ENCODE data around the gene VILL. TPM values are rescaled to one million over a fixed set of nuclear protein-coding genes. Genes with fewer than 3 reads are reported as not detected.

Gene VILL
- total RNA-seq: 28.0 and 45.5 TPM in 2 replicates

GRCh38 chr3:37990527-37990926 is at the start of gene VILL:
Gene VILL (plus strand): TSS chr3:37990786. CDS start chr3:37993673, 2,887 bp downstream.

DNA sequence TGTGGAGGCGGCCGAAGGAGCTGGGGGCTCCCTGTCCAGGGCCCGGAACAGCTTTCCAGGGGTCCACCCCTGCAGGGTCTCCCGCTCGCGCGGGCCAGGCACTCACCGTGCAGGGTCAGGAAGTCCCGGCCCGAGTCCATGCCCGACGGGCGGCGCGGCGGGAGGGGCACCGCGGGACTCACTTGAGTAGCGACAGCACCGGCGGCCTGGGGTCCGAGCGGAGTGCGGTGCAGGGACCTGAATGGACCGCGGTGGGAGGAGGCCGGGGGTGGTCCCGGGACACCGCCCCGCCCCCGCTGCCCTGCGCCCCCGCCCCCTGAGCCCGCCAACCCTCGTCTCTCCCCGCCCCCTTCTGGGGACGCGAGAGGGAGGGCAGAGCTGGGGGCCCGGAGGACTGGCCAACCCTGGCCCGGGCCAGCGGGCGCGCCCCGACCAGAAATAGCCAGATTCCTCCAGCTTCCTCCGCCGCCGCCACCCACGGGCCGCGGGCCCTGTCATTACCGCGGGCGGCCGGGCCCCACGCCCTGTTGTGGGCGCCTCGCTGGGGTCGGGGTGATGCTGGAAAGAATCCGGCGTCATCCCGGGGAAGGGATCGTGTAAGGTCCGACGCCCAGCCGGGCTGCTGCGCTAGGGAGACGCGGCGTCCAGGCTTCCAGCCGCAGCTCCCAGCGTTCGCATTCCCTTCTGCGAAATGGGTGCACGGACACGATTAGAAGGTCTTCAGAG is 39.0 kb downstream of the VILL start, which contains the start of gene PLCD1:
TSS of gene PLCD1 (minus strand) at position 243 of the 726 bp plus-strand sequence. CDS start at position 140, 103 bp downstream.

GRCh38 chr3:38039101-38039898 is 48.7 kb downstream of the VILL start, which contains the start of gene DLEC1:
Gene DLEC1 (plus strand): TSS chr3:38039208. CDS start chr3:38039226, 18 bp downstream.

Other genes with a start within 250 kb of the VILL start
- gene CTDSPL, start 128.9 kb upstream of the VILL start, total RNA-seq: 37.3 and 76.8 TPM in 2 replicates
- gene PLCD1, start 38.9 kb downstream of the VILL start, total RNA-seq: 41.4 and 41.6 TPM in 2 replicates
- under 0.01 and 0.21 TPM in 2 replicates for gene DLEC1, start 48.4 kb downstream of the VILL start, total RNA-seq
- 46.9 and 54.7 TPM in 2 replicates for gene ACAA1, start 146.3 kb downstream of the VILL start, total RNA-seq
- gene MYD88, start 147.9 kb downstream of the VILL start, total RNA-seq: 18.8 and 33.0 TPM in 2 replicates
- gene OXSR1, start 174.8 kb downstream of the VILL start, total RNA-seq: 66.7 and 167 TPM in 2 replicates